ENCODE measurements around the gene REPIN1.

DNA sequence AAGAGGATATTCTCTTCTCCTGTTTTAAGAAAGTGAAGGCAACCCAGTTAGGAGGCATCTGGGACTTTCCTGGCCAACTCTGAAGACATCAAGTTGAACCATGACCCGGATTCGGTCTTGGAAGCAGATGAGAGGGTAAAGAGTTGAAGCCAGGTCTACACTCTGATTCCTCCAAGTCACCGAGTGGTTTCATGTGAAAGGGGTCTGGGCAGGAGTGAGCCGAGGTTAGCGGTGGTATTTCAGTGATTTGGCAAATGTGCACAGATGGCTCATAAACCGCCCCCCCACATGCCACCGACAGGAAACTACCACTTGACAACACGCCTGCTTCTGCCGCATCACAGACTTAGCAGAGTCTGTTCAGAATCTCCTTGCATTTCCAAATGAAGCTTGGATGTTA, 11.4 kb upstream of the REPIN1 start:
- TF ChIP-seq, protein P1, sequence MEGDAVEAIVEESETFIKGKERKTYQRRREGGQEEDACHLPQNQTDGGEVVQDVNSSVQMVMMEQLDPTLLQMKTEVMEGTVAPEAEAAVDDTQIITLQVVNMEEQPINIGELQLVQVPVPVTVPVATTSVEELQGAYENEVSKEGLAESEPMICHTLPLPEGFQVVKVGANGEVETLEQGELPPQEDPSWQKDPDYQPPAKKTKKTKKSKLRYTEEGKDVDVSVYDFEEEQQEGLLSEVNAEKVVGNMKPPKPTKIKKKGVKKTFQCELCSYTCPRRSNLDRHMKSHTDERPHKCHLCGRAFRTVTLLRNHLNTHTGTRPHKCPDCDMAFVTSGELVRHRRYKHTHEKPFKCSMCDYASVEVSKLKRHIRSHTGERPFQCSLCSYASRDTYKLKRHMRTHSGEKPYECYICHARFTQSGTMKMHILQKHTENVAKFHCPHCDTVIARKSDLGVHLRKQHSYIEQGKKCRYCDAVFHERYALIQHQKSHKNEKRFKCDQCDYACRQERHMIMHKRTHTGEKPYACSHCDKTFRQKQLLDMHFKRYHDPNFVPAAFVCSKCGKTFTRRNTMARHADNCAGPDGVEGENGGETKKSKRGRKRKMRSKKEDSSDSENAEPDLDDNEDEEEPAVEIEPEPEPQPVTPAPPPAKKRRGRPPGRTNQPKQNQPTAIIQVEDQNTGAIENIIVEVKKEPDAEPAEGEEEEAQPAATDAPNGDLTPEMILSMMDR (IDR thresholded peaks at IDR 0.05): no peak
- TF ChIP-seq POLR2A (IDR thresholded peaks at IDR 0.05) (no peak), POLR2AphosphoS5 (IDR thresholded peaks at IDR 0.05; ENCODE audit: insufficient read depth in 1 of 2, low read depth in 1 of 2) (no peak)
